Fibroblast of skin of right biceps (primary cell): ENCODE results near the gene RSPH1.

Experiments used
- DNase-seq: peaks from one replicate; pipeline ENCODE4 v3.0.0-alpha.2; 2013

Gene RSPH1

DNA sequence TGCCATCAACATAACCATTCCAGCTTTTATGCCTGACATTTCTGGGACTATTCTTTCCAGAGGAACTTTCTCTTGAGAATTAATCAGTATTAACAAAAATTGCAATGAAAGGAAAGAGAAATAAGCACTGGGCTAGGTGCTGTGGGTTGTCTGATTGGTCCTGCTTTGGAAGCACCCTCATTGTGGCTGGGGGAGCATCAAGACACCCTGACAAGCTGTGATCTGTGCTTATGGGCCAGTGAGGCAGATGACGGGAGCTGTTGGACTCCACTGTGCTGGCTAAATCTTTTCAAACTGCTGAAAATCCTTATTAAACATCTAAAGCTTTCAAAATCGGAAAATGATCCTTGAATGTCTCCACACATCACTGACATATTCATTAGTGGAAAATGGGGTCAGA is 72.3 kb downstream of the RSPH1 start:
- no peak for DNase-seq

DNA sequence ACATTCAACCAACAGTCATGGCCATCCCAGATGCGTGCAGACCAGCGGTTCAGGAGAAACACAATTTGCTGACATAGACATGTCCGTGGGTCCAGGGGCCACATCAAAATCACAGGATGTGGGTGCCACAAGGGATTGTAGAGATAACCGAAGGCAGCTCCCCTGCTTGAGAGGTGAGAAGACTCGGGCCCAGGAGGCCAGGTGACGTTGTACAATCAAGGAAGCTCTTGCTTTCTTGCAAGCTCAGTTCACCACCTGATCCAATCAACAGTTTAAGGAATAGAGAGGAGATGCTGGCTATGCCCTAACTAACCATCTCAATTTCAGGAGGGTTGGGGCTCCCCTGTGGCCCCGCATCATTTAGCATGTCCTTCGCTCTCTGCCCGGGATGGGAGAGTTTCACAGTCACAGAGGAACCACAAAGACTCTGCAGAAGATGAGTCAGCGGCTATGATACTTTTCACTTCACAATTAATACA is 72.8 kb downstream of the RSPH1 start:
- no peak for DNase-seq
